K562 (cell line): Measurements from ENCODE around the gene ZC3H8. TPM values are rescaled to one million over a fixed set of nuclear protein-coding genes. Genes with fewer than 3 reads are reported as not detected.

ENCODE experiments used
- DPF2 ChIP-seq: fragments of 450-650 bp; IDR thresholded peaks from 2 replicates; pipeline ENCODE4 v1.6.1; 2016
- EP300 ChIP-seq: IDR thresholded peaks from 2 replicates; pipeline ENCODE4 v1.6.1; 2012; ENCODE audit warnings: low read length, improper control_type of control experiment
- HSF4 ChIP-seq: fragments of 250-450 bp; sonication (Bioruptor Pico); IDR thresholded peaks from 2 replicates; pipeline ENCODE4 v2.1.2; 2022; ENCODE audit warnings: mild to moderate bottlenecking, moderate library complexity, borderline replicate concordance
- JUND ChIP-seq, 2 experiments: IDR thresholded peaks; 2 replicates in 1 of 2; 3 replicates in 1 of 2; pipeline ENCODE4 v1.6.1; 2011; ENCODE audit warnings: borderline replicate concordance in 2 of 2, low read depth in 2 of 2, low read length in 2 of 2, improper control_type of control experiment in 1 of 2, missing biosample characterization in 1 of 2, missing genetic modification characterization in 1 of 2, missing genetic modification reagents in 1 of 2
- MNT ChIP-seq, 2 experiments: fragments of 450-650 bp; conservative IDR thresholded peaks; 2 replicates each; pipeline ENCODE4 v1.6.1; 2017; ENCODE audit warnings: mild to moderate bottlenecking in 2 of 2, moderate library complexity in 2 of 2
- MTA1 ChIP-seq: fragments of 450-650 bp; IDR thresholded peaks from 2 replicates; pipeline ENCODE4 v1.6.1; 2017; ENCODE audit warnings: borderline replicate concordance
- TAF15 ChIP-seq: fragments of 200-400 bp; formaldehyde crosslinking; IDR thresholded peaks from 2 replicates; pipeline ENCODE4 v1.6.1; 2017; ENCODE audit warnings: mild to moderate bottlenecking, low read depth, low read length, moderate library complexity
- TCF15 ChIP-seq: fragments of 250-450 bp; sonication (Bioruptor Pico); IDR thresholded peaks from 2 replicates; pipeline ENCODE4 v1.8.0; 2022; ENCODE audit warnings: moderate library complexity, mild to moderate bottlenecking, inconsistent platforms
- TEAD4 ChIP-seq, 2 experiments: sonication (generic) in 1 of 2; formaldehyde crosslinking in 1 of 2; IDR thresholded peaks; 2 replicates each; pipeline versions ENCODE4 v1.6.1 to v1.8.0; 2012 to 2022; ENCODE audit warnings: borderline replicate concordance in 1 of 2, inconsistent platforms in 1 of 2, low read length in 1 of 2, mild to moderate bottlenecking in 1 of 2, missing genetic modification reagents in 1 of 2
- ZBTB11 ChIP-seq, 3 experiments: fragments of 200-800 bp in 1 of 3; fragments of 250-450 bp in 1 of 3; fragments of 450-650 bp in 1 of 3; sonication (Bioruptor Pico) in 1 of 3; sonication (Bioruptor generic) in 1 of 3; formaldehyde crosslinking in 1 of 3; IDR thresholded peaks; 2 replicates each; pipeline versions ENCODE4 v1.6.1 to v1.8.0; 2016 to 2022; ENCODE audit warnings: mild to moderate bottlenecking in 2 of 3, missing genetic modification characterization in 2 of 3, missing compliant biosample characterization in 1 of 3, moderate library complexity in 1 of 3
- ZNF212 ChIP-seq: fragments of 450-650 bp; formaldehyde crosslinking; IDR thresholded peaks from 2 replicates; pipeline ENCODE4 v1.4.0; 2020; ENCODE audit warnings: mild to moderate bottlenecking
- ZNF407 ChIP-seq: fragments of 450-650 bp; IDR thresholded peaks from 2 replicates; pipeline ENCODE4 v1.6.1; 2016; ENCODE audit warnings: low read depth
- ZNF76 ChIP-seq: fragments of 250-450 bp; sonication (Bioruptor Pico); IDR thresholded peaks from 2 replicates; pipeline ENCODE4 v1.4.0; 2020; ENCODE audit warnings: mild to moderate bottlenecking, moderate library complexity, borderline replicate concordance
- polyA plus RNA-seq, 8 experiments: library from polyadenylated mRNA; depleted of rRNA in 4 of 8; stranded (reverse) in 5 of 8; unstranded in 3 of 8; fragments of >200 nt; fragmentation: Nextera tagmentation in 2 of 8; fragmentation: Illumina TruSeq in 1 of 8; extraction: Ambion mirVana in 2 of 8; extraction: Trizol in 1 of 8; gene quantifications; 2 replicates each; pipeline versions ENCODE4 v1.2.1 to v1.2.3, GENCODE V29; 2011 to 2014; ENCODE audit warnings: inconsistent platforms in 1 of 8, missing spikeins in 1 of 8
- total RNA-seq, 7 experiments: library from RNA; depleted of rRNA in 6 of 7; stranded (reverse); fragments of >200 nt in 6 of 7; fragmentation: Illumina TruSeq in 2 of 7; extraction: Trizol in 2 of 7; gene quantifications; 2 replicates each; pipeline versions ENCODE4 v1.2.1 to v1.2.3, GENCODE V29; 2011 to 2021; ENCODE audit warnings: low replicate concordance in 1 of 7

ZC3H8 gene
- total and polyA plus RNA-seq, 9 of the 15 experiments (the other 6 are each of a cell fraction or from before 2014, with no cell fraction given), result 11.6 to 41.5 (median 27.5) TPM

- TF ChIP-seq ZBTB11 (CRISPR knock-in tag; IDR thresholded peaks at IDR 0.05) (no peak; a peak in 2 of 6 replicates), EP300 (peak; percentile 87), TCF15 (CRISPR knock-in tag) (no peak), MNT (conservative IDR thresholded peaks at IDR 0.05) (no peak; a peak in 1 of 4 replicates), ZNF76 (CRISPR knock-in tag) (no peak), JUND (IDR thresholded peaks at IDR 0.05; ENCODE audit: borderline replicate concordance, low read depth, low read length) (peak; percentile 84), JUND (tag; IDR thresholded peaks at IDR 0.05; ENCODE audit: borderline replicate concordance, low read depth, low read length) (no peak; the same call in 2 of the 3 replicates), HSF4 (CRISPR knock-in tag) (no peak), TAF15 (no peak), DPF2 (peak; percentile 92), TEAD4 (IDR thresholded peaks at IDR 0.05; ENCODE audit: low read length) (peak; percentile 79), TEAD4 (CRISPR knock-in tag; IDR thresholded peaks at IDR 0.05; ENCODE audit: borderline replicate concordance) (no peak), MTA1 (peak; percentile 51; the same call in 1 of the 2 replicates), ZNF212 (no peak), ZNF407 (no peak)
Observed at GRCh38 chr2:112272669-112273068, 17.8 kb upstream of the ZC3H8 start (continued).
